ENCODE results near the gene MUC4.

The MUC4 gene

GRCh38 chr3:195811756-195812155 is at the start of gene MUC4:
Gene MUC4, minus strand, starts transcription at chr3:195811929. Its CDS starts 112 bp downstream, at chr3:195811817.
- no peak for DNase-seq (ENCODE audit: low read depth)

DNA sequence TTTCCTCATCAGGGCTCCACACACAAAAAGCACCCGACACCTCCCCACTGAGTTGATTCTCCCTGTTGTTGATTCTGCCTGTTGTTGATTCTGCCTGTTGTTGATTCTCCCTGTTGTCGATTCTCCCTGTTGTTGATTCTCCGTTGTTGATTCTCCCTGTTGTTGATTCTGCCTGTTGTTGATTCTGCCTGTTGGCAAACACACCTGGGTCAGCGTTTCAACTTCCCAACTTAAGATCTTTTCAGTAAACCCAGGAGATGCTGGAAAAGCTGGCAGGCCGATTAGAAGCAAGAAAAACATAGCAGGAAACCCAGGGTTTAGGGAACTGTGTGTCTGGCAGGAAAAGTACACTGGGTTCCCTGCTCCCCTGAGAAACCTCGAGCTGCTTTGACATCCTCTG is 48.7 kb upstream of the MUC4 start:
- no peak for DNase-seq (ENCODE audit: low read depth)

- DNase-seq (ENCODE audit: low read depth) = no peak
Measured at GRCh38 chr3:195859846-195860411, 48.2 kb upstream of the MUC4 start.

DNA sequence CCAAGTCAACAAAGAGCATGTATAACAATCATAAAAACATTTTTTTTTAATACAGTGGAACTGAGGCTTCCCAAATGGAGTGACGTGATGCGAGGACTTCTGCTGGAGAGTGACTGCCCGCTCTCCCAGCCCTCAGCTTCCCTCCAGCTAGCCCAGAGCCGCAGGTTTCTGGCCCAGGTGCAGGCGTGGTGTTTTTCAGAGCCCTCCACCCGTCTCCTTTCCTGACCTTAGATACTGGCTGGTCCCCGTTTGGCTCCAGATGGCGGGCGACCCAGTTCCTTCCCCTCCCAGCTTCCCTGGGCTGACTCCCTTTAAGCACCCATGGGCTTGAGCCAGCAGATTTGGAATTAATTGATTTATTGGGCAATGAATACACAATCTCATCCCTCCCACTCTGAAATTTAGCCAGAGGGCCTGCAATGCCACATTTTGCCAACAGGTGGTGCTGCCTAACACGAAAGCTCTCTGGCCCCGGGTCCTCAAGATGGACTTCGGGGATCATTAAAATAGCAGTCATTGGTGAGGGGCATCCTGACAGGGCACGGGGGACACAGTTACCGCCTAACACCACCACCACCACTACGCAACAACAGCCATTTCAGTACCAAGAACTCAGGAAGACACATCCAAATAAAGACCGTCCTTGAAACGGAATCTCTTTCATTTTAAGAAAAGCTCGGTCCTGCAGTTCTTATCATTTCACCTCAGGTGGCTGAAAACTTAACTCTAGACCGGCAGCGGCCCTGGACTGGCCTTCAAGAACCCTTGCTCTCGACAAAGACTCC is 47.5 kb upstream of the MUC4 start:
- no peak for DNase-seq (ENCODE audit: low read depth)

GRCh38 chr3:195856410-195857084 is 44.8 kb upstream of the MUC4 start:
- no peak for DNase-seq (ENCODE audit: low read depth)

DNA sequence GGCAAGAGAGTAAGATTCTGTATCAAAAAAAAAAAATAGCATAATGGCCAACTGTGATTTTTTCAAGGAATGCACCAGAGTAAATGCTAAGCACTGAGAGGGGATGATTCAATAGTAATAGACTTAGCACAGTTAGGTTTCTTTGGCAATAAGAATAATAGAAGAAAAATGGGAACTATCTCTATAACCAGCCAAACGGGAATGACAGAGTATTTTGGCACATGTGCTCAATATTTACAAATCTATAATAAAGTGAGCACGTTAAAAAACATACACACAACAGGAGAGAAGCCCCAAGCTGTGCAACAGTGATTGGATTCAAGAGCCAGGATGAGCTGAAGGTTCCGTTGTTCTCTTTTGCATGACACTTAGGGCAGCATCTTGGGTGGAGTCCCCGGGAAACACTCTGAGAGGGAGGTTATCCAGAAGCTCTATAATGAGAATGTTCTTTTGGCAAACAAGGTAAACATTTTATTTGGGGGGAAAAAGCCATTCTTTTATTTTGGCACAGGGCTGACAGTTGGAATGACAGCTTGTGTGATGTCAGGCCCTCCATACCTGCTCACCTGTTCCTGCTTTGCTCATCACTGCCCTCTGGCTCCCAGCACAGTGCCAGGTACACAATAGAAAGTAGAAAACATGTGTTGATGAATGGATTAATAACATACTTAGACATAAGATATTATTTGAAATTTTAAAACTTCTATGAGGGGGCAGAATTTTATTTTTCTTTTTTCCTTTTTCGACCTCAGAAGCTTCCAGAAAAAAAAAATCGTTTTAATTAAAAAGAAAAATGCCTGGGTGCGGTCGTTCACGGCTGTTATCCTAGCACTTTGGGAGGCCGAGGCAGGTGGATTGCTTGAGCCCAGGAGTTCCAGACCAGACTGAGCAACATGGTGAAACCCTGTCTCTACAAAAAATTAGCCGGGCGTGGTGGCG is 44.0 kb upstream of the MUC4 start:
- DNase-seq (ENCODE audit: low read depth) = no peak

DNA sequence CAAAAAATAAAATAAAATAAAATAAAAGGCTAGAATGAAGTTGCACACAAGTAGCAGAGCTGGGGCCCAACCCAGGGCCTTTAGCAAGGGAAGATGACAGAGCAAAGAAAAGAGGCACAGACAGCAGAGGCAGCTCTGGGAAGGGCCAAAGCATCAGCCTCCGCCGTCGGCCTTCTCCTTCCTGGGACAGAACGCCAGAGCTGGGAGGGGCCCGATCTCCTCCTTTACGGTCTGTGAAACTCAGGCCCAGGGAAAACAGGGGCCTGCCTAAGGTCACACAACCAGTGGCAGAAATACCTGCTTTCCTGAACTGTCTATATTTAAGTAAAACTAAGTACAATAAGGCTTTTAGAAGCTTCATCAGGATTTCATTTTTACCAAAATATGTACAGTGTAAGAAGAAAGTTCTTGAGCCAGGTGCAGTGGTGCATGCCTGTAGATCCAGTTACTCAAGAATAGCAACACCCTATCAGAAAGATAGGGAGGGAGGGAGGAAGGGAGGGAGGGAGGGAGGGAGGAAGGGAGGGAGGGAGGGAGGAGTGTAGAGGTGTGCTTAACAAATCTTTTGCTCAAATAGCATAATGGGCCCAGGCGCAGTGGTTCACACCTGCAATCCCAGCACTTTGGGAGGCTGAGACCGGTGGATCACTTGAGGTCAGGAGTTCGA is 43.0 kb upstream of the MUC4 start:
- no peak for DNase-seq (ENCODE audit: low read depth)

DNA sequence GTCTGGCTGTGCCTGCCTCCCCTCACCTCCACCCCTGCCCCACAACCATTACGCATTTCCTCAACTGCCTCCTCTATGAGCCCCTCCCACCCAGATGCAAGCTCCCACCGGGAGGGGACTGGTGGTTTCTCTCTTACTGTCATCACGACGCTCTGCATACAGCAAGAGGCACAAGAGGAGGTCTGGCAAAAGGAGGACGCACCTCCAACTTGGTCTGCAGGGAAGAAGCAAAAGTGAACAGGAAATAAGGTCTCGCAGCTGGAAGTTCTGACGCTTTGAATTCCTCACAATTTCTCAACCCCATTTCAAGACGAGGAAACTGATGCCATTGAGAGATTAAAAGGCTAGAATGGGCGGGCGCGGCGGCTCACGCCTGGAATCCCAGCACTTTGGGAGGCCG is 42.3 kb upstream of the MUC4 start:
- no peak for DNase-seq (ENCODE audit: low read depth)

GRCh38 chr3:195853036-195853435 is 41.3 kb upstream of the MUC4 start:
- no peak for DNase-seq (ENCODE audit: low read depth)

DNA sequence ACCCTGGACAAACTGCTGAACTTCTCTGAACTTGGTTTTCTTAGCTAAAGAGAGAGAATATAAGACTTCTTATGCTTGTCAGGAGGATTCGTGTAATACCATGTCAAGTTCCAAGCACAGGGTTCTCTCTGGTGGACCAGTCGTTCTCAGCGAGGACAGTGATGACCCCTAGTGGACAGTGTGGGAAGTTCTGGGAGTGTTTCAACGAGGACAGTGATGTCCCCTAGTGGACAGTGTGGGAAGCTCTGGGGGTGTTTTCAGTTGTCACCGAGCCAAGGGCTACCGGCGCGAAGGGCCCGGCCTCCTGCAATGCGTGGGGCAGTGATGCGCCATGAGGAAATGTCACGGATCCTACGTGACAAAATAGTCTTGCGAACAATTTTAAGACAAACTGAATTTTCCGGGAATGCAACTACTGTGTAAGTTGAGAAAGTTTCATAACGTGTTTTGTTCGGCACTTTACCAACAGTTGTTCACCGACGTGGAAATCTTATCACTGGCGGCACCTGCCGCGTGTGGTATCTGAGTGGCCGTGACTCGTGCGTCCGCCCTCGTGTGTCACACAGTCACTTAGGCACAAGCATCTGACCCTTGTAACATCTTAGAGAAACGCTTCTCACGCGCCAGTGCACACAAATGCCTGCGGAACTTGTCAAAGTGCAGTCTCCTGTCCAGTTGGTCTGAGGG is 39.3 kb upstream of the MUC4 start:
- peak; percentile 46 for DNase-seq (ENCODE audit: low read depth)

- DNase-seq (ENCODE audit: low read depth) = no peak
Measured at GRCh38 chr3:195849322-195850074, 37.8 kb upstream of the MUC4 start.

GRCh38 chr3:195847055-195847950 is 35.6 kb upstream of the MUC4 start:
- no peak for DNase-seq (ENCODE audit: low read depth)

DNA sequence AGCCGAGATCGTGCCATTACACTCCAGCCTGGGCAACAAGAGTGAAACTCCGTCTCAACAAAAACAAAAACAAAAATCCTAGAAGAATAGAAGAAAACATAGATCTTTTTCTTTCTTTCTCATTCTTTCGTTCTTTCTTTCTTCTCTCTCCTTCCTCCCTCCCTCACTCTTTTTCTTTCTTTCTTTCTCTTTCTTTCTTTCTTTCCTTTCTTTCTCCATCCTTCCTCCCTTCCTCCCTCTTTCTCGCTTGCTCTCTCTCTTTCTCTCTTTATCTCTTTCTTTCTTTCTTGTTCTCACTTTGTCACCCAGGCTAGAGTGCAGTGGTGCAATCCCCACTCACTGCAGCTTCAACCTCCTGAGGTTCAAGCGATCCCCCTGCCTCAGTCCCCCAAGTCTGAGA is 33.8 kb upstream of the MUC4 start:
- no peak for DNase-seq (ENCODE audit: low read depth)

DNA sequence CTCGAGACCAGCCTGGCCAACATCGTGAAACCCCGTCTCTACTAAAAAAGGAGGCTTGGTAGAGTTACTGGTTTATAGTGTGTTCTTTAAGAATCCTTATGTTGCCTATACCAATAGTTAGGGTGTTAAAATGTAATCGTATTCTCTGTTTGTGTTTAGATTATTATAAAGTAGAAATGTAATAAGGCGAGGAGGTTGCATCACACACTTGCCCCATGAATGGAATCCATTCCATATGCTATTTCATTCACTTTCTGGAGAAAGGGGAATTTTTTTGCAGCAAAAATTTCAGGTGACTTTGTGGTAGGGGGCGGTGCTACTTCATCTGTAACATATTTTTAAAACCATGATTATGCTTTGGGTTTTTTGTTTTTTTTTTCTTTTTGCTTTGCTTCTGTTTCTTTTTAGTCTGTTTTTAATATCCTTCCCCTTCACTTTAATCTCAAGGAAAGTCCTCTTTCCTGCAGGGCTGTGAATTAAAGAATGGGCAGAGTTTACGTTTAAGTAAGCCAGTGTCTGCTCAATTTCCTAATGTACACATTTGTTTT is 33.0 kb upstream of the MUC4 start:
- no peak for DNase-seq (ENCODE audit: low read depth)

DNA sequence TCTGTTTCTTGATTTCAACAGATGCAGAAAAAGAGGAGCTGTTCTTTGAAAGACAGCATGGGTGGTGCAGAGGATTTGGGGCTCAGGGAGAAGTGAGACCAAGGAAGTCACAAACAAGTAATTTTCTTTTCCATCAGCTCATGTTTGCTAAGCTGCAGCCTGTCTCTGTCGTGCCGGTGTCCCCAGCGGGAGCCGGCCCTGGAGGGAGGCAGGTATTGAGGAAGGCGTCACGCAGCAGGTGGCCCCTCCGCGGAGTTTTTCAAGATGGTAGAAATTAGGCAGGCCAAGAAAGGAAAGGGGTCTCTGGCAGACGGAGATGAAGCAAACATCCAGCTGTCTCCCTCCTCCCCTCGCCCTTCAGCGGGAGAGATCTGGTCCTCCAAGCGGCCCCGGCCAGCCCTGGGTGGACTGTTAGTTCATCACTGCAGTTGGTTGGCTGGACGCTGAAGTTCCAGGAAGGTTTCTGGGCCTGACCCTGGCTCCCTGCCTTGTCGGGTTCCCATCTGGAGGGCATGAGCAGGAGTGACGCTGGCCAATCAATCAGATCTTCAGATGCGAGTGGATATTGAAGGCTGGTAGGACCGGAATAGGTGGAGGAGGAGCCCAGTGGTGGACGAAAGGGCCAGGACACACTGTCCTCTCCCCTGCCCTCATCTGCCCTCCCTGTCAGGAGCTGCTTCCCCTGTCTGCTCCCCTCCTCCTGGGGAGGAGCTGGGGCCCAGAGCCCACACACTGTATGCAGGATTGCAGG is 27.7 kb upstream of the MUC4 start:
- no peak for DNase-seq (ENCODE audit: low read depth)

GRCh38 chr3:195838714-195839113 is 27.0 kb upstream of the MUC4 start:
- no peak for DNase-seq (ENCODE audit: low read depth)

DNA sequence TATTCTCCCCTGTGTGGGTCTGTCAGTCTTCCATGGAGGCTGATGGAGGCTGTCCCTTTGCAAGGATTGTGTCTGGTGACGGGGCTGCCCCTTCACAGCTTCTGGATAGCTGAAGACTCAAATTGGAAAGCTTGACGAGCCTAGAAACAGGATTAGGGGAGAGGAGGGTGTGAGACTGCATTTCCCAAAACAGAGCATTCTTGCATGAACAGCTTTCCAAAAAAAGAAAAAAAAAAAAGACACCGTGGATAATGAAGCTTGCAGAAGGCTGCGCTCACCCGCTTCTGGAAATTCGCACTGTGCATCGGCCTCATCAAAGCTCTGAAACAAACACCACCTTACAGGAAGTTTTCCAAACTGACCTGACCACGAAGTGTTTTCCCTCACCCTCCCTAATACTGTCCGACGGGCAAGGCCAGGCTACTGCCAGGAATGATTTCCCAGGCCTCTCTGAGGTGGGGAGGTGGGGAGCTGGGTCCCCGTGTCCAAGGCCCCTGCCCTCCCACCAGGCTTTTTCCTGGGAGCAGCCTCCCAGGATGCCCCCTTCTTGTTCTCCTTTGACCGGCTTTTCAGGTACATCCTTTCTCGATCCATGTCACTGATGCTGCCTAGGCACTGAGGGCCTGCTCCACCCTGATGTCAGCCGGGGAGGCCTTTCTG is 24.9 kb upstream of the MUC4 start:
- DNase-seq (ENCODE audit: low read depth) = no peak

- DNase-seq (ENCODE audit: low read depth) = no peak
Measured at GRCh38 chr3:195835791-195836190, 24.1 kb upstream of the MUC4 start.
